Measurements from ENCODE around the gene TM7SF2.

DNA sequence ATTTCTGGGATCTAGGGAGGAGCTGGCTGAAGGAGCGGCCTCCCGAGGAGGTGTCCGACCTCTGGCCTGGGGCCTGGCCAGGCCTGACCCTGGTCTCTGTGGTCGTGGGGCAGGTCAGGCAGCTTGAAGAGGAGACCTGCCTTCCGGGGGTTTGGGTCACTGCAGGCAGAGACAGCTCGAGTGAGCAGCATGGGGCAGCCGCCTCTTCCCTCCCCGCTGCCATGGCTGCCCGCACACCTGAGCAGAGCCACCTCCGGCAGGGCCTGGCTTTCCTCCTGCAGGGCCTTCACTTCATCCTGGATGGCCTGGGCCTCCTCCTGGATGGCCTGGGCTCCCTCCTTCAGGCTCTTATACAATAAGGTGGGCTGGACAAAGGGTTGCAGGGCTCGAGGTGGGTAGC lies 45.4 kb upstream of the TM7SF2 start:
- TF ChIP-seq MAX (IDR thresholded peaks at IDR 0.05; ENCODE audit: low read depth, low read length): no peak
- TF ChIP-seq POLR2A (IDR thresholded peaks at IDR 0.05; ENCODE audit: extremely low read depth, insufficient read length): no peak
- no peak for TF ChIP-seq CTCF (IDR thresholded peaks at IDR 0.05; ENCODE audit: low read depth, low read length)
- no peak for TF ChIP-seq MYC (IDR thresholded peaks at IDR 0.05; ENCODE audit: low read depth, low read length)
